HG03558 (cell line): ENCODE data around the gene RCOR3.

Source experiments
- ATAC-seq: cut with Tn5 transposase; IDR thresholded peaks from one replicate; pipeline ENCODE4 v1.9.1; 2021; ENCODE audit warnings: moderate number of reproducible peaks; ENCODE audit not compliant: unreplicated experiment; ENCODE audit errors: extremely low read depth

Gene RCOR3

GRCh38 chr1:211361202-211361601 lies 102.0 kb downstream of the RCOR3 start:
- ATAC-seq = no peak
